ENCODE measurements around the gene EPHA2. TPM values are rescaled to one million over a fixed set of nuclear protein-coding genes. Genes with fewer than 3 reads are reported as not detected.

The EPHA2 gene
- total RNA-seq, 1 experiment from 2014 or later = 130 TPM

DNA sequence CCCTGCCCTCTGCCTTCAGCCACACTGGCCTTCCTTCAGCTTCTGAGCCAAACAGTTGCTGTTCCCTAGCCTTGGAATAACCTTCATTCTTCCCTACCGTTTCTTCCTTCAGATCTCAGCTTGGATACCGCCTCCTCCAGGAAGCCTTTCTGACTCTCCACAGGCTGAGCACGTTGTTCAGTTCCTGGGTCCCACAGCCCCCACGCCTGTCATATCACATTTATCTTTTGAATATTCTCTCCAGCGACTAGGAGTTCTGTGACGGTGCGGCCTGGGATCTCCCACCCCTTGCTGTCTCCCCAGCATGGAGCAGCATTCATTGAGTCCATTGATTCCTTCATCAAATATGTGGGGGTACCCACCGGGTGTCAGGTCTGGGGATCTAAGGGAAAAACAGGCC is 39.2 kb downstream of the EPHA2 start:
- no peak overlapping the region for H3K4me3 Mint-ChIP-seq (ENCODE audit: low read depth, unreplicated experiment)
- no peaks in the 10 kb centered on the region for H3K9me3 Mint-ChIP-seq (ENCODE audit: low read depth, unreplicated experiment)
- intact Hi-C loops (cut with micrococcal nuclease; ENCODE audit: unreplicated experiment) = no loop called here
- peaks cover 6% of the 10 kb centered on the region for H3K4me1 Mint-ChIP-seq (ENCODE audit: low read depth, unreplicated experiment)
- H3K27me3 Mint-ChIP-seq (ENCODE audit: unreplicated experiment) = peaks cover 8% of the 10 kb centered on the region
- no peak for DNase-seq
- TF ChIP-seq, protein P1, sequence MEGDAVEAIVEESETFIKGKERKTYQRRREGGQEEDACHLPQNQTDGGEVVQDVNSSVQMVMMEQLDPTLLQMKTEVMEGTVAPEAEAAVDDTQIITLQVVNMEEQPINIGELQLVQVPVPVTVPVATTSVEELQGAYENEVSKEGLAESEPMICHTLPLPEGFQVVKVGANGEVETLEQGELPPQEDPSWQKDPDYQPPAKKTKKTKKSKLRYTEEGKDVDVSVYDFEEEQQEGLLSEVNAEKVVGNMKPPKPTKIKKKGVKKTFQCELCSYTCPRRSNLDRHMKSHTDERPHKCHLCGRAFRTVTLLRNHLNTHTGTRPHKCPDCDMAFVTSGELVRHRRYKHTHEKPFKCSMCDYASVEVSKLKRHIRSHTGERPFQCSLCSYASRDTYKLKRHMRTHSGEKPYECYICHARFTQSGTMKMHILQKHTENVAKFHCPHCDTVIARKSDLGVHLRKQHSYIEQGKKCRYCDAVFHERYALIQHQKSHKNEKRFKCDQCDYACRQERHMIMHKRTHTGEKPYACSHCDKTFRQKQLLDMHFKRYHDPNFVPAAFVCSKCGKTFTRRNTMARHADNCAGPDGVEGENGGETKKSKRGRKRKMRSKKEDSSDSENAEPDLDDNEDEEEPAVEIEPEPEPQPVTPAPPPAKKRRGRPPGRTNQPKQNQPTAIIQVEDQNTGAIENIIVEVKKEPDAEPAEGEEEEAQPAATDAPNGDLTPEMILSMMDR (IDR thresholded peaks at IDR 0.05; ENCODE audit: unreplicated experiment) = no peak
- H3K36me3 Mint-ChIP-seq (ENCODE audit: insufficient read depth, unreplicated experiment) = peaks cover 38% of the 10 kb centered on the region
- BruUV-seq (replicated peaks) = no TSS peak
- H3K27ac Mint-ChIP-seq (ENCODE audit: unreplicated experiment) = no peak overlapping the region
- CTCF ChIA-PET = interaction anchor here (0.8 to 1.3 kb wide), 2 partner anchors 14 to 34 kb away, joined by 3 to 7 read pairs; no protein-coding TSS in a partner anchor

DNA sequence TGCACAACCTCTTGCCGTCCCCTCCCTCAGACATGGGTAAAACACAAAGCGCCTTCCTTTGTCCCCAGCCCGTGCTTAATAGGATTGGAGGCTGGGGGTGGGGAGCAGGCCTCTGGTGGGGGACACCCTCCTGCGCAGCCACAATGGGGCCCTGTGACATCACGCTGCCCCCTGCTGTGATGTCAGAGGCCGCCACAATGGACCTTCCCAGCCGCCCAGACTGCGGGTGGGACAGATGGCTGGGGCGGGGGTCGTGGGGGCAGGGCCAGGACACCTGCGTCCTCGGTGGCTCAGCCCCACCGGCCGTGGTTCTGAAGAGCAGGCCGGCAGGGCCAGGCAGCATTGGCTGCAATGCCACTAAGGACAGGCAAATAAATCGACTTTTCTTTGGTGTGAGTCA is 39.9 kb downstream of the EPHA2 start:
- BruUV-seq (replicated peaks) = no TSS peak
- no peak overlapping the region for H3K27ac Mint-ChIP-seq (ENCODE audit: unreplicated experiment)
- no peak overlapping the region for H3K4me3 Mint-ChIP-seq (ENCODE audit: low read depth, unreplicated experiment)
- CTCF ChIA-PET = no interaction called here
- DNase-seq = no peak
- TF ChIP-seq, protein P1 (IDR thresholded peaks at IDR 0.05; ENCODE audit: unreplicated experiment) = no peak
- intact Hi-C loops (cut with micrococcal nuclease; ENCODE audit: unreplicated experiment) = no loop called here
- peaks cover 14% of the 10 kb centered on the region for H3K27me3 Mint-ChIP-seq (ENCODE audit: unreplicated experiment)
- H3K4me1 Mint-ChIP-seq (ENCODE audit: low read depth, unreplicated experiment) = peaks cover 9% of the 10 kb centered on the region
- H3K36me3 Mint-ChIP-seq (ENCODE audit: insufficient read depth, unreplicated experiment) = peaks cover 39% of the 10 kb centered on the region
- H3K9me3 Mint-ChIP-seq (ENCODE audit: low read depth, unreplicated experiment) = no peaks in the 10 kb centered on the region

DNA sequence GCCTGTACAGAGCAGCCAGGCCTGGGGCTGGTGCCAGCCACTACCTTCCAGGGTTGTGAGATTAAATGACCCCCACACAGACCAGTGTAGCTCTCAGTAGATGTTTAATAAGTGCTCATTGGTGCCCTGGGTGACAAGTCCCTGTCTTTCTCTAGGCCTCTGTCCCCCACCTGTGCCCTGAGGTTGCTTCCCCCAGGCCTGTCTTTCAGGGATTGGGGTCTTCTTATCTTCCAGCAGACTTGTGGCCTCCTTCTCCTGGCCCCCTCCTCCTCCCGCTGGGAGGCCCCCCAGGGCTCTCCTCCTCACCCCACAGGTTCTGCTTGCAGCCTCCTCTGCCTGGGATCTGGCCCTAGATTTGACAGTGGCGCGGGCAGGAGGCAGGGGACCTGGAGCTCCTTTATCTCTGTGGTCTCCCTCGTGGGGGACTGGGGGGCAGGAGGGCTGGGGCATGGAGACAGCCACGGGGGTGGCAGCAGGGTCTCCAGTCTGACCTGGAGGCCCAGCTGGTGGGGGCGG is 40.3 kb downstream of the EPHA2 start:
- DNase-seq = no peak
- H3K9me3 Mint-ChIP-seq (ENCODE audit: low read depth, unreplicated experiment) = no peaks in the 10 kb centered on the region
- H3K27ac Mint-ChIP-seq (ENCODE audit: unreplicated experiment) = no peak overlapping the region
- H3K4me3 Mint-ChIP-seq (ENCODE audit: low read depth, unreplicated experiment) = no peak overlapping the region
- peaks cover 18% of the 10 kb centered on the region for H3K27me3 Mint-ChIP-seq (ENCODE audit: unreplicated experiment)
- intact Hi-C loops (cut with micrococcal nuclease; ENCODE audit: unreplicated experiment) = no loop called here
- BruUV-seq (replicated peaks) = no TSS peak
- TF ChIP-seq, protein P1 (IDR thresholded peaks at IDR 0.05; ENCODE audit: unreplicated experiment) = no peak
- CTCF ChIA-PET = no interaction called here
- peaks cover 9% of the 10 kb centered on the region for H3K4me1 Mint-ChIP-seq (ENCODE audit: low read depth, unreplicated experiment)
- peaks cover 34% of the 10 kb centered on the region for H3K36me3 Mint-ChIP-seq (ENCODE audit: insufficient read depth, unreplicated experiment)

- H3K4me3 Mint-ChIP-seq (ENCODE audit: low read depth, unreplicated experiment) = no peak overlapping the region
- no TSS peak for BruUV-seq (replicated peaks)
- no peak overlapping the region for H3K27ac Mint-ChIP-seq (ENCODE audit: unreplicated experiment)
- H3K4me1 Mint-ChIP-seq (ENCODE audit: low read depth, unreplicated experiment) = peaks cover 9% of the 10 kb centered on the region
- CTCF ChIA-PET = interaction anchor here (0.6 kb wide), 1 partner anchor 70 kb away, joined by 3 read pairs; no protein-coding TSS in a partner anchor
- DNase-seq = no peak
- no peaks in the 10 kb centered on the region for H3K9me3 Mint-ChIP-seq (ENCODE audit: low read depth, unreplicated experiment)
- TF ChIP-seq, protein P1 (IDR thresholded peaks at IDR 0.05; ENCODE audit: unreplicated experiment) = no peak
- H3K36me3 Mint-ChIP-seq (ENCODE audit: insufficient read depth, unreplicated experiment) = peaks cover 27% of the 10 kb centered on the region
- H3K27me3 Mint-ChIP-seq (ENCODE audit: unreplicated experiment) = peaks cover 18% of the 10 kb centered on the region
- intact Hi-C loops (cut with micrococcal nuclease; ENCODE audit: unreplicated experiment) = no loop called here
Observed at GRCh38 chr1:16114527-16115467, 41.1 kb downstream of the EPHA2 start.
